ENCODE results near the gene UTRN.

The UTRN gene

DNA sequence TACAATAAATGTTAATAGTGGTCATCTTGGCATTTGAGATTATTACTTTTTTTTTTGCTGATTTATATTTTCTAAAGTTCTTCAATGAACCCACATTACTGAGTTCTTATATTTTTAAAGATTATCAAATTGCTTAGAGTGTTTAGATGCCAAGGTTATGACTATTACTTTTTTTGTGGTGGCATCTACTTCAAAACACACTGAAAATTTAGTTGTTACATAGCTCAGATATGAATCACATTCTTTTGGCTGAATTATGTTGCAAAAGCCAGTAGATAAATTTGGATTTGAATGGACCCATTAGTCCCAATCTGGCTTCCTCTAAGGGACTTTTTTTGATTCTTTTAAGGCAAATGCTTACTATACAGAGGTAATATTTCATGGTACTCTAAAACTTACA, 8.9 kb downstream of the UTRN start:
- POLR2A ChIA-PET, result no interaction called here
- TF ChIP-seq CTCF (IDR thresholded peaks at IDR 0.05; ENCODE audit: insufficient read depth, low read length, missing control alignments), result no peak
- H3K4me3 ChIP-seq (ENCODE audit: low read depth, low read length), result no peak overlapping the region
- CTCF ChIA-PET, result no interaction called here
- DNase-seq (ENCODE audit: low read depth, low spot score), result peak; percentile 79

GRCh38 chr6:144295211-144295610, 10.1 kb downstream of the UTRN start:
- ChIA-PET POLR2A (no interaction called here), CTCF (no interaction called here)
- no peak for TF ChIP-seq CTCF (IDR thresholded peaks at IDR 0.05; ENCODE audit: insufficient read depth, low read length, missing control alignments)
- DNase-seq (ENCODE audit: low read depth, low spot score), result no peak
- no peak overlapping the region for H3K4me3 ChIP-seq (ENCODE audit: low read depth, low read length)

- CTCF ChIA-PET, result interaction anchor here (1.4 kb wide), 1 partner anchor 77 kb away, joined by 3 read pairs; no protein-coding TSS in a partner anchor
- H3K4me3 ChIP-seq (ENCODE audit: low read depth, low read length), result no peak overlapping the region
- TF ChIP-seq CTCF (IDR thresholded peaks at IDR 0.05; ENCODE audit: insufficient read depth, low read length, missing control alignments), result no peak
- no peak for DNase-seq (ENCODE audit: low read depth, low spot score)
- POLR2A ChIA-PET, result no interaction called here
These were observed 11.0 kb downstream of the UTRN start for GRCh38 chr6:144295981-144296767.

- CTCF ChIA-PET, result interaction anchor here (1.1 to 1.4 kb wide), 2 partner anchors 27 to 78 kb away, joined by 3 read pairs; no protein-coding TSS in a partner anchor
- no peak for DNase-seq (ENCODE audit: low read depth, low spot score)
- POLR2A ChIA-PET, result no interaction called here
- no peak overlapping the region for H3K4me3 ChIP-seq (ENCODE audit: low read depth, low read length)
- no peak for TF ChIP-seq CTCF (IDR thresholded peaks at IDR 0.05; ENCODE audit: insufficient read depth, low read length, missing control alignments)
These were observed 11.8 kb downstream of the UTRN start for GRCh38 chr6:144296973-144297372.

DNA sequence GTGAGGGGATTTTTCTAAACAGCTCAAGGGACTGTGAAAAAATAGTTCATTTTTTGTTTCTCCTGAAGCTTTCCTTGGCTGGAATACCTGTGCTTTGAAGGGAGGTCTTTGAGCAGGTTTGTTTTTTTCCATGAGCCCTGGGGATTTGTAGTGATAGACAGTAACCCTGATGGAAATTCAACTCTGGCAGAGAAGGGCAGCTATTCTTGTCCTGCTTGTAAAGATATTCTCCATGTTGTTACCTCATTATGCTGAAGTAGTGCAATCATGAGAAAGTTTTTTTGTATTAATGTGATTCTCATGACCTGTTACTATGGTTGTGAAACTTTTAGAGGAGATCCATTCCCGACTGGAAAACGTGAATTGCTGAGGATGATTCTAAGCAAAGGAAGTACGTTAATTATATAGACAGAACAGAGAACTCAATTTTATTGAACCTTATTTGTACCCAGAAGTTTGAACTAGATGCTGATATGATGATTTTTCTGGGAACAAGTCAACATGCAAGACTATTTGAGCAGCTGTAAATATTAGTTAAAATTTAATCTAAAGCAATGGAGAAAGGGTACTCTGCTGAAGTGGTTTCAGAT, 12.5 kb downstream of the UTRN start:
- POLR2A ChIA-PET, result interaction anchor here (1.2 kb wide), 1 partner anchor 12 kb away, joined by 4 read pairs; no protein-coding TSS in a partner anchor
- H3K4me3 ChIP-seq (ENCODE audit: low read depth, low read length), result no peak overlapping the region
- DNase-seq (ENCODE audit: low read depth, low spot score), result no peak
- CTCF ChIA-PET, result interaction anchor here (1.1 kb wide), 1 partner anchor 27 kb away, joined by 3 read pairs; no protein-coding TSS in a partner anchor
- no peak for TF ChIP-seq CTCF (IDR thresholded peaks at IDR 0.05; ENCODE audit: insufficient read depth, low read length, missing control alignments)

- ChIA-PET POLR2A (interaction anchor here (1.2 kb wide), 1 partner anchor 12 kb away, joined by 4 read pairs; no protein-coding TSS in a partner anchor), CTCF (no interaction called here)
- TF ChIP-seq CTCF (IDR thresholded peaks at IDR 0.05; ENCODE audit: insufficient read depth, low read length, missing control alignments), result no peak
- DNase-seq (ENCODE audit: low read depth, low spot score), result no peak
- no peak overlapping the region for H3K4me3 ChIP-seq (ENCODE audit: low read depth, low read length)
These were observed 13.1 kb downstream of the UTRN start for GRCh38 chr6:144298194-144298593.
